ENCODE data around the gene GNL3.
"Not testable (repeated sequence)": the region's sequence is repeated elsewhere in the genome, so short reads cannot be mapped to it uniquely, and the experiment has no call there.

The GNL3 gene, protein sequence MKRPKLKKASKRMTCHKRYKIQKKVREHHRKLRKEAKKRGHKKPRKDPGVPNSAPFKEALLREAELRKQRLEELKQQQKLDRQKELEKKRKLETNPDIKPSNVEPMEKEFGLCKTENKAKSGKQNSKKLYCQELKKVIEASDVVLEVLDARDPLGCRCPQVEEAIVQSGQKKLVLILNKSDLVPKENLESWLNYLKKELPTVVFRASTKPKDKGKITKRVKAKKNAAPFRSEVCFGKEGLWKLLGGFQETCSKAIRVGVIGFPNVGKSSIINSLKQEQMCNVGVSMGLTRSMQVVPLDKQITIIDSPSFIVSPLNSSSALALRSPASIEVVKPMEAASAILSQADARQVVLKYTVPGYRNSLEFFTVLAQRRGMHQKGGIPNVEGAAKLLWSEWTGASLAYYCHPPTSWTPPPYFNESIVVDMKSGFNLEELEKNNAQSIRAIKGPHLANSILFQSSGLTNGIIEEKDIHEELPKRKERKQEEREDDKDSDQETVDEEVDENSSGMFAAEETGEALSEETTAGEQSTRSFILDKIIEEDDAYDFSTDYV

DNA sequence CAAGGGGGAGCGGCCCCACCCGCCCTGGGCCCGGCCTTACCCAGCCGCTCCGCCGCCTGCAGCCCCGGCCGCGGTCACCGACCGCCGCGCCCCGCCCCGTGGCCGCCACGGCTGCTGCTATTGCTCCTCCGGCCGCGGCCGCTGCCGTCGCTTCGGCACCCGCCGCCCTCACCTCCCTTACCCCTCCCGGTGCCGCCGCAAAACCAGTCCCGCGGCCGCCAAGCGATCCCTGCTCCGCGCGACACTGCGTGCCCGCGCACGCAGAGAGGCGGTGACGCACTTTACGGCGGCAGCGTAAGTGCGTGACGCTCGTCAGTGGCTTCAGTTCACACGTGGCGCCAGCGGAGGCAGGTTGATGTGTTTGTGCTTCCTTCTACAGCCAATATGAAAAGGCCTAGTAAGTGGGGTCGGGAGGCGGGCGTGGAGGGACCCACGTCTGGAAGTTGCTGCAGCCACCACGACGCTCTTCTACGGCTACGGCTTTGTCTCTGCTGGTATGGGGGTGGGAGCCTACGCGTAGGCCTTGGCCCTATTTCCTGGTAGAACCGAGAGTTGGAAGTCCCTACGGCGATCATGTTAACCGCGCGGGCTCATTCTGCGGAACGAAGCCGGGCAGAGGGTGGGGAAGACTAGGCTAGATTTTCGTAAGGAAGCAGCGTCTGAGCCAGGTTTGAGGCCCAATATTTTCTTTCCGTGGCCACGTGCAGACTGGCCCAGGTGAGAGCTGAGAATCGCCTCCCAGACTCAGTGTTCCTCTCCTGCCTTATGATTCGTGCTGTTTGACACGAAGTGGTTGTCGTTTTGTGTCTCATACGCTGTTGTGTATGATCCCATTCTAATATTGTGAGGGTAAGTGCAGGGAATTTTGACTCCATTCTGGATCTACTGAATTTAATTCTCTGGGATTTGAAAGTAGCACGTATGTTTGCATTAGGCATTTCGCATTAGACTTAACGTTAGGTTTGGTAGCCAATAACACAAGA is at the start of gene GNL3, which contains the start of gene PBRM1:
Gene GNL3, plus strand, starts transcription at position 324 of the 983 bp plus-strand sequence. Its CDS starts 61 bp downstream, at position 385.
Gene PBRM1, minus strand, starts transcription at position 205 of the 983 bp plus-strand sequence.
- peak; percentile 91 for DNase-seq (ENCODE audit: low read depth)

DNA sequence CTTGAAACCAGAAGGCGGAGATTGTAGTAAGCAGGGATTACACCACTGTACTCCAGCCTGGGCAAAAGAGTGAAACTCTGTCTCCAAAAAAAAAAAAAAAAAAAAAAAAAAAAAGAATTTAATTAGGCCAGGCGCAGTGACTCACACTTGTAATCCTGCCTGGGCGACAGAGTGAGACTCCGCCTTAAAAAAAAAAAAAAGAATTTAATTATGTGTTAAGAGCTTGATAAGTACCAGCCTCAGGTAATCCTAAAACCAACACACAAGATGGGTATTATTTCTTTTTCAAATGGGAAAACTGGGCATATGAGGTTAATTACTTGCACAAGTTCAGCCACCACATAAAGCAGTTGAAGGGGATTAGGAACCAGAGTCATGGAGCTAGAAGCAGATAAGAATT is 49.2 kb upstream of the GNL3 start:
- DNase-seq (ENCODE audit: low read depth), result no peak

DNA sequence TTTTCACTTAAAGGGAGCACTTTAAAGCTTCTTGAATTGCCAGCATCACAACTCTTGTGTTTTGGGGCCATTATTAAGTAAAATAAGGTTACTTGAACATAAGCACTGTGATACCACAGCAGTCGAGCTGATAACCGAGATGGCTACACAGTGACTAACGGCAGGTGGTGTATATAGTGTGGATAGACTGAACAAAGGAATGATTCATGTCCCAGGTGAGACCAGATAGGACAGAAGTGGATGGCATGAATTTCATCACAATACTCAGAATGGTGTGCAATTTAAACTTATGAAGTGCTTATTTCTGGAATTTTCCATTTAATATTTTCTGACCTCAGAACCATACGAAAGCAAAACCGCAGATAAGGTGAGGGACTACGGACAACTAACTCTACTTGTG is 40.3 kb upstream of the GNL3 start:
- no peak for DNase-seq (ENCODE audit: low read depth)

DNA sequence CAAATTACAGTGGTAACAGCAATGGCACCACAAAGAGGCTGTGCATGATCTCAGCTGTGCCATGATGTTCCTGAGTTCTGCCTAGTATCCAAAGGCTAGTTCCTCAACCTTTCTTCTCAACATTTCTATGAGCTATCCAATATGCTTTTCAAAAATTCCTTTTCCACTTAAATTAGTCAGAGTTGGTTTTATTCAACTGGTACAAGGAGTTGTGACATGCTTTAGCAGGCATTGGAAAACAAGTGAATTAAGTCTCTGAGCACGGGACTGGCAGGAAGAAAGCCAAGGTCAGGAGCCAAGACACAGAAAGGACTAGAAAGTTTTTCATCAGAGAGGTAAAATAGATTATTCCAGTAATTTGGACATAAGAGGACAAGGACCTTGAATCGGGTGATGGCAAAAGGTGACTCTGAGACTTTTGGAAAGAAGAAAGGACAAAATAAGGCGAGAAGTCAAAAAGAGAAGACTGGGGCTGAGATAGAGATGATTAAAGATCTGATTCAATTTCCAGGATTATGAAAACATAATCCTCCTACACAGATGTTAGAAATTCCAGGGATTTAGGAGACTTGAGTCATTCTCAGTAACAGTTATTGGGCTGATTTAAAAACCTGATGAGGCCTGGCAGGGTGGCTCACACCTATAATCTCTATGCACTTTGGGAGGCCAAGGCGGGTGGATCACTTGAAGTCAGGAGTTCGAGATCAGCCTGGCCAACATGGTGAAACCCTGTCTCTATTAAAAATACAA is 36.2 kb upstream of the GNL3 start:
- no peak for DNase-seq (ENCODE audit: low read depth)

DNA sequence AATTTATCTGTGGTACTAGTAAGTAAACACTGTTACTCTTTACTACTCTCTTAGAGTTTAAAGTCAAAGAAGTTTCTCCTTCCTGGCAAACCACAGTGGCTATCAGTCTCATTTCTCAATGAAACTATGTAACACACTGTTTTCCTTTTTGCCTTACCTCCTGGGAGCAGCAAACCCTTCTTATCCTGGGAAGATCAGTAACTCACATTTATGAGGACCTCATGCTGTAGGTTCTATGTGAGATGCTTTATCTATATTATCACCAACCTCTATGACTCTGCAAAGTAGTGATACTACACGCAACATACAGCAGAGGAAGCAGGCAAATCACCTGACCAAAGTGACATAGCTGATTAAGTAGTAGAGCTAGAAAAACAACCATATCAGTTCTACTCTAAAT is 35.4 kb upstream of the GNL3 start:
- DNase-seq (ENCODE audit: low read depth), result no peak

DNA sequence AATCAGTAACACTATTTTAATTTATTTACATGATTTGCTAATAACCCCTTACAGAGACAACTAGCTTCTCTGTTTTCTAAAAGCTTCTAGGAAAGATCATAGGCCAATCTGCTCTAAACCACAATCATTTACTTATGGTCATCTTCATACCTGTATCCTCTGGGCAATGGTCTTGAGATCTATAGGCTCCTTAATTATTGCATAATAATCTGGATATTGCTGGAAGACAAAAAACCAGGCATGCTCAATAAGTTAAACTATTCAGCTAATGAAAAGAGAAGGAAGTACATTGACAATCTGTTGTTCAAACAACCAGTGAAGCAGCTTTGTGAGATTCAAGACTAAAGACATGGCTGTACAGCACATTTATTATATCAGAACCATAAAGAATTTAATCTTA is 34.2 kb upstream of the GNL3 start:
- no peak for DNase-seq (ENCODE audit: low read depth)

DNA sequence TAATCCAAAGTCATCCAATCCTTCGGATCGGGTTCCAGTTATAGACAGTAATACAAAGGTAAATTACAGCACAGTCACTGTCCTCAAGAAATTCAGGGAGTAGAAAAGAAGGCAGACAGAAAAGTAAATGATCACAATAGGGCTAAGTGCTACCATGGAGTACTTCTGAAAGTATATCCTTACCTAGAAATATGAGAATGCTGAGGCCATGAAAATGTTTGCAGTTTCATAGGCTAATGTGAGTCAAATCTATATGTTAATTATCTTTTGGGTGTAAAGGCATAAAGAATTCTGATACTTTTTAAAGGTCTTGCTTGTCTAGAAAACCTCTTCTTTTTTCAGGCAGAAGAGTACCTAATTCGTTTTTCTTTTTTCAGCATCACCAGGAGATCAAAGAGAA is 29.9 kb upstream of the GNL3 start:
- DNase-seq (ENCODE audit: low read depth), result no peak

DNA sequence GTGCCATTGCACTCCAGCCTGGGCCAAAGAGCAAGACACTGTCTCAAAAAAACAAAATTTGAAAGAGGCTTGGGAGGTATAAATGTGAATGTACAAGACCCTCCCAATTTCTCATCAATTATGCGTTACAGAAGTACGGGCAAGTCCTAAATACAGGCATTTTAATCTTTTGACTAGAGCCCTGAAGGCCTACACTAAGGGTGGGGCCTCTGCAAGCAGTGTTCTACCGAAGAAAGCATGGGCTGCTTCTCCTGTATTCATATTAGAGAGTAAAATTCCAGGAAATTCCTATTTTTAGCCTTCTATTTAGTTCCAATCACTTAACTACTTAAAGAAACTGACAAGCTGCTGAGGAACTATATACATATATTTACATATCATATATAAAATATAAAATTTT is 25.8 kb upstream of the GNL3 start:
- DNase-seq (ENCODE audit: low read depth), result no peak

DNA sequence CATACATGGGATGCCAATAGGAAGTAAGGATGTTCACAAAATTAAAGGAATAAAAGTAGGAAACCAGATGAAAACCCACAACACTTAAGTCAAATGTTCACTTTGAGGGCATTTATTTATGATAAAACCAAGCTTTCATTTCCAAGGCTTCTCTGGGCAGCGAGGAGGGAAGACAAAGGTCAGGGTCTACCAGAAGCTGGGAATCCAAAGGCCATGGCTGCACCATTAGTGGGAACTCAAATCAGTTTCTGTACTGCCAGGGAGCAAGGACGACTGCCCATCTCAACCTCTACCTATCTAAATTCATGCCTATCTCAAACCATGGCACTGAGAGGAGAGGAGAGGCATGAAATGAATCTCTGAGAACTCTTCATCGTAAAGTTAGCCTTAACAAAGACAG is 22.7 kb upstream of the GNL3 start:
- no peak for DNase-seq (ENCODE audit: low read depth)

DNA sequence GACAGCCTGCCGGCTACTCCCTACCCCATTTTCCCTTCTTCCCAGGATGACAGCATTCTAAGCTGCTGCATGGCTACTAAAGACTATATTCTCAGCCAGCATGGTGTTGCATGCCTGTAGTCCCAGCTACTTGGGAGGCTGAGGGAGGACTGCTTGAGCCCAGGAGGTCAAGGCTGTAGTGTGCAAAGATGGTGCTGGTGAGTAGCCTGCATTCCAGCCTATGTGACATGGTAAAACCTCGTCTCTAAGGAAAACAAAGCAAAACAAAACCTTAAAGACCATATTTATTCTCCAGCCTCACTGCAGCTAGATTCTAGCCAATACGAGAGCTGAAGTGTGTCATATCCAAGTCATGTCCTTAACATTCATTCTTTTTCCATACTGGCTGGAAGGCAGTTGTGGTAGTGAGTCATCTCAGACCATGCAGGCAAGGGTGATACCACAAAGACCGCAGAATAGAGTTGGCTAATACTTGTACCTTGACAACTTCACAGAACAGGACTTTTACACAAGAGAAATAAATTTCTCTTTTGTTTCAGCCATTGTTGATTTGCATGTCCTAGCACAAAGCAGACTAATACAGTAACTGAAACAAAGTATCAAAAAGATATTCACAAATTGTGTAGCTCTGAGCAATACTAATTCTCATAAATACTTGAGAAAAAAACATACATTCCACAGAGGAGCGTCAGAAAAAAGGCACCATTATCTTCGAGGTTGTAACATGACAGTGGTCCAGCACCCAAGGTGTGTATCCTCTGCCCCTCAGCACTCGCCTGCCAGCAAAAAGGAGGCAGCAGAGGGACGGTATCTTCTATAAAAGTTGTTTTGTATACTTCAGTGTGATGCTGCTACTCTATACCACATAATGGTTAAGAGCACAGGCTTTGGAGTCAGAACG is 15.0 kb upstream of the GNL3 start:
- peak; percentile 46 for DNase-seq (ENCODE audit: low read depth)

DNA sequence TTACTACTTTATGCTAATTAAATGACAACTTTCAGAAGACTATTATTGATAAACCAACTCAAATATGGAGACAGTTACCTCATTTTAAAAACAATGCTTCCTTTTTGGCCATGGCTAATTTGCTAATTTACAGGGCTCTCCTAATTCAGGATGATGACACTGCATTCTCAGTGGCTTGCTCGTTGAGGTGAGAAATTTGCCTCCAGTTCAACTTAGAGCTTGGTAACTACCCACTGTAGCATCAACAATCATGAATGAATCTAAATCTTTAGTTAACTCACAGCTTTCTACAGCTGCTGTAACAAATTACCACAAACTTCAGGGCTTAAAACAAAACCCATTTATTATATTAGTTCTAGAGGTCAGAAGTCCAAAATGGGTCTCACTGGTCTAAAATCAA is 14.2 kb upstream of the GNL3 start:
- DNase-seq (ENCODE audit: low read depth), result no peak

DNA sequence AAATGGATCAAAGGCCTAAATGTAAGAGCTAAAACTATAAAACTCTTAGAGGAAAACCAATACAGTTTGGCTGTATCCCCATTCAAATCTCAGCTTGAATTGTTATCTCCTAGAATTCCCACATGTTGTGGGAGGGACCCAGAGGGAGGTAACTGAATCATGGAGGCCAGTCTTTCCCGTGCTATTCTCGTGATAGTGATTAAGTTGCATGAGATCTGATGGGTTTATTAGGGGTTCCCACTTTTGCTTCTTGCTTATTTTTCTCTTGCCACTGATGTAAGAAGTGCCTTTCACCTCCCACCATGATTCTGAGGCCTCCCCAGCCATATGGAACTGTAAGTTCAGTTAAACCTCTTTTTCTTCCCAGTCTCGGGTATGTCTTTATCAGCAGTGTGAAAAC is 9.6 kb upstream of the GNL3 start:
- not testable (repeated sequence) for DNase-seq (ENCODE audit: low read depth)

DNA sequence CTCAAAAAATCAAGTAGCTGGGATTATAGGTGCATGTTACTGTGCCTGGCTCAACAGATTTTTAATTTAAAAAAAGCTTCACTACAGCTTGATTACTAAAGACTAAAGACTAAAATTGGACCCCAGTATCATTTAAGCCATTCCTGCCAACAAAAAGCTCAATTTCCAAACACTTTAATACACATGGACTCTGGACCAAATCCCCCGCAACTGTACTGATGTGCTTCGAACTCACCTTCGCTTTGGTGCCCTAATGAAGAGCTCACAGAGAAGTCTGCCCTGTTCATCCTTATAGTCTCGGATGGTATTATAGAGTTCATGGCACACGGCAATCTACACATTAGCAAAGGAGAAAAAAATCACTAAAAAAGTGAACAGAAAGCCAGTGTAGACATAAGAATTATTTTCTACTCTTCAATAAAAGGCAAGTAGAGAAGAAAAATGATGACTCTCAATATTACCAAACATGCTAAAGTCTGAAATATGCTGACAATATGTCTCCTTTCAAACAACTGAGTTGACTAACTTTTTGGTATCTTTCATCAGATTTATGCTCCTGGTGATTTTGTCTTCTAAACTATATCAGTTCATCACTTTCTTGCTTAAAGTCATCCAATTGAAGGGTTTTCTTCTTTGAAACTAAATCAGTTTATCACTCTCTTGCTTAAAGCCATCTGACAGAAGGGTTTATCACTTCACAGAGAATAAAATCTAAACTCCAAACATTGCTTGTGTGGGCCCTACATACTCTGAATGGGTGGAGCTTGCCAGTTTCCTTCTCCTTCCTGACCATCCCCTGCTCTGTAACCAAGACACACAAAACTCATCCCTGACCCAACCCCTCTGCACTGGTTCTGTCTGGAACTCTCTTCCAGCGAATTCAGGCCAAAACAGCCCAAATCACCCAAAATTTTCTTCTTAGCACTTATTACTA is 7.3 kb upstream of the GNL3 start:
- no peak for DNase-seq (ENCODE audit: low read depth)

DNA sequence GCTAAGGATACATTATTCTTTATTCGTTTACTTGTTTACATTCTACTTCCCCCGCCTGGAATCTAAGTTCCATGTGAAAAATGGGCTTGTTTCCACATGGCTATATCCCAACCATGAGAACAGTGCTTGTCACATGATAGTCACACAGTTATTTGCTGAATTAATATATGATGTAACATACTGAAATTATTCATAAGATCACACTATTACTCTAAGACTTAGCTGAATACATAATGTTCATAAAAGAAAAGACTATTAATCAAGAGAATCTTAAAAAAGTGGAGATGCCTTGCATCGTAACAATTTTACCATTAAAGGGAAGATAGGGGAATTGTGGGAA is 6.7 kb upstream of the GNL3 start:
- DNase-seq (ENCODE audit: low read depth), result no peak

DNA sequence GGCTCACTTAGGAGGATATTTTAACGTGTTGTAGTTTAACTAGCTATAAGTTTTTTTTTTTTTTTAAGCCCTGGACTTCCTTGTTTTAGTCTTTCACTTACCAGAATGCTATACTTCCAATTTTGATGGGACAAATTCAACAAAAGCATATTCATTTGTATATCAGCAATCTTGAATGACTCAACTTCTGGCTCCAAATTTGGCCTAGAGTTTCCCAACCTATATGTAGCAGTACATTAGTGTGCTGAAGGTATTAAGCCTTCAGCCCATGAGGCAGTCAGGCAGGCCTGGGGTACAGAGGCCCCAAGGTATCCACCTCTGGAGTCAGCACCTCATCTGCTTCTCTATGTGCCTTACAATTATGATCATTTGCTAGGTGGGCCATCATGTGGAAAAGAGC is 6.0 kb upstream of the GNL3 start:
- no peak for DNase-seq (ENCODE audit: low read depth)

DNA sequence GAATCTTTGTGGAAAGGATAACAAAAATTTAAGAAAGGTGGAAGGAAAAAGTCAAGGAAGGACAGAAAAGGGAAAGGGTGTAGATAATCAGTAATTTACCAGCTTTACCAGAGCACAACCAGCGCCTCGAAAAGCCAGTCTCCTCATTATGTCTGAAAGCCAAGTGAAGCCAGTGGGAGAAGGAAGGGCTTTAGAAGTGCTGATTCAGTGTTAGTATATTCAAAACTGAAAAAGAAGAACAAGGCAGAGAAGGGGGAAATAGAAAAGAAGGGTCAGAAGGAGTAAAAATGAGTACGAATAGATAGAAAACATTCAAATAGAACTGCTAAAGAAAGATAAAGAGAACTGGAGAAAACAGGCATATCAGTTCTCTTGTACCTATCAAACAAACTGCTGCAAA is 4.2 kb upstream of the GNL3 start:
- no peak for DNase-seq (ENCODE audit: low read depth)

DNA sequence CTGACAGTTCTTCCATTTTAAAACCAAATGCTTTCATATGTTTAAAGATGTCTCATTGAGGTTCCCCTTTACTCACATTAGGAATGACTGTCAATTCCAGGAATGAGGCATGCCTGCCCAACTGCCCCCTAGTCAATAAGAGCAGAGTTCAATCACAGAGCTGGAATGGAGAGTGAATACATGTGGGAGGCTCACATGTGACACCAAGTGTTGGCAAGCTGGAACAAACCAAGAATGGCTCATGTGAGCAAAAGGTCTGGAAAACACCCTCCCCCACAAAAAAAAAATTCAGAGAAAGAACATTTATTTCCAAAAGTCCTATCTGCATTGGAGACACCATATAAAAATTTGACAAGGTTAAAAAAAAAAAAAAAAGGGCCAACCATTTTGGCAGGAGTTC is 3.8 kb upstream of the GNL3 start:
- DNase-seq (ENCODE audit: low read depth), result no peak

DNA sequence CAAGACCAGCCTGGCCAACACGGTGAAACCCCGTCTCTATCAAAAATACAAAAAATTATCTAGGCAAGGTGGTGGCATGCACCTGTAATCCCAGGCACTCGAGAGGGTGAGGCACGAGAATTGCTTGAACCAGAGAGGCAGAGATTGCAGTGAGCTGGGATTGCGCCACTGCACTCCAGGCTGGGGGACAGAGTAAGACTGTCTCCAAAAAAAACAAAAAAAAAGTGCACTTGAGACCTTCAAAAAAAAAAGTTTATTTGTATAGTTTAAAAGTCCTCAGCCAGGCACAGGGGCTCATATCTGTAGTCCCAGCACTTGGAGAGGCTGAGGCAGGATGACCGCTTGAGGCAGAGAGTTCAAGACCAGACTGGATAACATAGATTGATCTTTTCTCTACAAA is 2.2 kb upstream of the GNL3 start:
- DNase-seq (ENCODE audit: low read depth), result no peak

DNA sequence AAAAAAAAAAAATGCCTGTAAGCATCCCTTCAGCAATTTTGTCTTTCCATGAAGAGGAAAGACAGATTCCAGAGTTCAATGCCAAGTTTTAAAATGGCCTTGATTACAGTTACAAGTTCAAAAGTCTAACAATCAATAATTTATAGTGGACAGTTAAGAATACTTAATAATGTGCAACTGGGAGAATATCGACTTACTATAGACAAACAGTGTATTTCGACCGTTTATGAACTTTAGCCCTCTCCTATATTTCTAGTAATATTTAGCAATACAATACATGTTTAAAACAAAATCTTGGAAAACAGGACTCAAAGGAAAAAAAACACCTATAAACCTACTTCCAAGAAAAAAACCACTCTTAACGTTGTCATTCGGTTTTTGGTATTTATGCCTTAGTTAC is 1.6 kb upstream of the GNL3 start:
- DNase-seq (ENCODE audit: low read depth), result no peak

DNA sequence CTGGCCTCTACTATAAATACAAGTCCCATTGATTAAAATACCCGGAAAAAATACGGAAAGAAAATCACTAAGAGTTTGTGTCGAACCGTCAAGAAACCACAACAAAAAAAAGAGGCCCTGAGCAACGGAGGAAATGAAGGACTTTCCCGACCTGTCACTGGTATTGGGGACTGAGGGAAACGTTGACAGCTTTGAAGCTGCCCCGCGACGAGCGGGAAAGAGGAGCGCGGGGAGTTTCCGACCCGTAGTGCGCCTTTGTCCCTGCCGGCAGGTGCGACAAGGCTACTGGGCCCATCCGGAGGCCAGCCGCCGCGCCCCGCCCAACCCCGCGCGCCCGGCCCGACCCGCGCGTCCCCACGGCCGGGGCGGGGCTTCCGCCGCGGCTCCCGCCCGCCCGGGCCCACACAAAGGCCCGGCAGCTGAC is 535 bp upstream of the GNL3 start:
- DNase-seq (ENCODE audit: low read depth), result peak; percentile 78
